ENCODE results near the gene TTC31. TPM values are rescaled to one million over a fixed set of nuclear protein-coding genes. Genes with fewer than 3 reads are reported as not detected.

The TTC31 gene
- total RNA-seq, 1 donor from 2014 or later: 32.2 TPM

DNA sequence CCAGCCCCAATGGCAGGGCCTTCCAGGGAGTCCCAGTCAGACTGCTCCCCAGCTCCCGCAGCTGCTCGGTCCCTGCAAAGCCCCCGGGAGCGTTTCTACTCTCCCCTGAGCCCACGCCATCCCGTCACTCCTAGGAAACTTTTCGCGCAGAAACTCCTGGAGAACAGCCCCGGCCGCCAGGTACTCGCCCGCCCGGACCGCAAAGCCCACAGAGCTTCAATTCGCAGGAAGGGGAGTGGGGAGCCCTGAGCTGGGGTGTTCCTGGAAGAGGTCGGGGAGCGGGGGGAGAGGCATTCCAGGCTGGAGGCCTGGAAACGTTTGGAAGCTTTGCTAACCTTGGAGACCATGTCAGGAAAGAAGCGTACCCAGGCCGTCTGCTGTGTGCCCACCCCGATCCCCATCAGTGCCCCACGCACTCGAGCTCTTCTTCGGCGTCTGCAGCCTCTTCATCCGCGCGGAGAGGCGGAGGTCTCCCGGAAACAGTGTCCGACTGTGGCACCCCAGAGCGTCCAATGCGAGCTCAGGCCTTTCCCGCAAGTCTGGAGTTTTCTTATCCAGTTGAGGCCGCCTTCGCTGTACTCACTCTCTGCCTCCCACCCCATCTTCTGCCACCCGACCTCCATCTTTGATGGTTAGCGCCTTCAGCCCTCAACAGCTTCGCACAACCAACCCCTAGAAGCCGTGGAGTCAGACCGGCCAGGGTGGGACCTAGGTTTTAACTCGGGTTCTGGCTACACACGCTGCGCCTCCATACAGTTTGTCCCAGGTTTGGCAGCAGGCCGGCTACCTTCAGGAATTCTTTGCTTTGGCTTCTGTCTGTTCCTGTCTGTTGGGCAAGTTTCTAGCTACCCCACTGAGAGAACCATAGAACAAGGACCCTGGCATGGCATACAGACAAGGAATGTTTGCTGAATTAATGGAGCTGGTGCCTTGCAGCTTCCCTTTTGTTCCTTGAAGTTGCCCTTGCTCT, 20.9 kb downstream of the TTC31 start:
- no peak for DNase-seq (ENCODE audit: low spot score, unreplicated experiment)
- H3K27me3 Mint-ChIP-seq: peaks cover 15% of the 10 kb centered on the region
- no peaks in the 10 kb centered on the region for H3K9me3 Mint-ChIP-seq (ENCODE audit: low read depth)
- TF ChIP-seq, protein P1, sequence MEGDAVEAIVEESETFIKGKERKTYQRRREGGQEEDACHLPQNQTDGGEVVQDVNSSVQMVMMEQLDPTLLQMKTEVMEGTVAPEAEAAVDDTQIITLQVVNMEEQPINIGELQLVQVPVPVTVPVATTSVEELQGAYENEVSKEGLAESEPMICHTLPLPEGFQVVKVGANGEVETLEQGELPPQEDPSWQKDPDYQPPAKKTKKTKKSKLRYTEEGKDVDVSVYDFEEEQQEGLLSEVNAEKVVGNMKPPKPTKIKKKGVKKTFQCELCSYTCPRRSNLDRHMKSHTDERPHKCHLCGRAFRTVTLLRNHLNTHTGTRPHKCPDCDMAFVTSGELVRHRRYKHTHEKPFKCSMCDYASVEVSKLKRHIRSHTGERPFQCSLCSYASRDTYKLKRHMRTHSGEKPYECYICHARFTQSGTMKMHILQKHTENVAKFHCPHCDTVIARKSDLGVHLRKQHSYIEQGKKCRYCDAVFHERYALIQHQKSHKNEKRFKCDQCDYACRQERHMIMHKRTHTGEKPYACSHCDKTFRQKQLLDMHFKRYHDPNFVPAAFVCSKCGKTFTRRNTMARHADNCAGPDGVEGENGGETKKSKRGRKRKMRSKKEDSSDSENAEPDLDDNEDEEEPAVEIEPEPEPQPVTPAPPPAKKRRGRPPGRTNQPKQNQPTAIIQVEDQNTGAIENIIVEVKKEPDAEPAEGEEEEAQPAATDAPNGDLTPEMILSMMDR (IDR thresholded peaks at IDR 0.05; ENCODE audit: unreplicated experiment): no peak
- H3K4me1 Mint-ChIP-seq (ENCODE audit: low read depth): peaks cover 44% of the 10 kb centered on the region
- H3K27ac Mint-ChIP-seq: peak overlapping the region; percentile 94
- peak overlapping the region; percentile 77 for H3K4me3 Mint-ChIP-seq (ENCODE audit: low read depth)
- H3K36me3 Mint-ChIP-seq (ENCODE audit: insufficient read depth): peaks cover 12% of the 10 kb centered on the region

DNA sequence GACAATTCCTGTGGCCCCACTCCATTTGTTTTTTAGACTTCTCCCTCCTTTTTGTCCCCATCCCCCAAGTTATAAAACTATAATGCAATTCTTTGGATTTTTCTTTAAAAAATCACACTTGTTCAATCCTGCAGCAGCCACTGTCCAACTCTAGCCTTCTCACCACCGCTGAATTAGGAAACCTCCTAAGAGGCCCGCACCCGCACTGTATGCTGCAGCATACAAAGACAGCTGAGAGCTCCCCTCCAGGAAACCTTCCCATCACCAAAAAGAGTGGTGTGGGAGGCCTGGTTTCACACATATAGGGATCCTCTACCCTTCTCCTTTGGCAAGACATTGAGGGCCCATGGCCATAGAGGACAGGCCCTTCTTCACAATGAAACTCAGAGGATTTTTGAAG, 21.7 kb downstream of the TTC31 start:
- Mint-ChIP-seq H3K27ac (peak overlapping the region; percentile 62), H3K4me3 (ENCODE audit: low read depth) (peak overlapping the region; percentile 77), H3K27me3 (peaks cover 13% of the 10 kb centered on the region), H3K36me3 (ENCODE audit: insufficient read depth) (peaks cover 12% of the 10 kb centered on the region), H3K9me3 (ENCODE audit: low read depth) (no peaks in the 10 kb centered on the region), H3K4me1 (ENCODE audit: low read depth) (peaks cover 41% of the 10 kb centered on the region)
- TF ChIP-seq, protein P1 (IDR thresholded peaks at IDR 0.05; ENCODE audit: unreplicated experiment): no peak
- DNase-seq (ENCODE audit: low spot score, unreplicated experiment): no peak

DNA sequence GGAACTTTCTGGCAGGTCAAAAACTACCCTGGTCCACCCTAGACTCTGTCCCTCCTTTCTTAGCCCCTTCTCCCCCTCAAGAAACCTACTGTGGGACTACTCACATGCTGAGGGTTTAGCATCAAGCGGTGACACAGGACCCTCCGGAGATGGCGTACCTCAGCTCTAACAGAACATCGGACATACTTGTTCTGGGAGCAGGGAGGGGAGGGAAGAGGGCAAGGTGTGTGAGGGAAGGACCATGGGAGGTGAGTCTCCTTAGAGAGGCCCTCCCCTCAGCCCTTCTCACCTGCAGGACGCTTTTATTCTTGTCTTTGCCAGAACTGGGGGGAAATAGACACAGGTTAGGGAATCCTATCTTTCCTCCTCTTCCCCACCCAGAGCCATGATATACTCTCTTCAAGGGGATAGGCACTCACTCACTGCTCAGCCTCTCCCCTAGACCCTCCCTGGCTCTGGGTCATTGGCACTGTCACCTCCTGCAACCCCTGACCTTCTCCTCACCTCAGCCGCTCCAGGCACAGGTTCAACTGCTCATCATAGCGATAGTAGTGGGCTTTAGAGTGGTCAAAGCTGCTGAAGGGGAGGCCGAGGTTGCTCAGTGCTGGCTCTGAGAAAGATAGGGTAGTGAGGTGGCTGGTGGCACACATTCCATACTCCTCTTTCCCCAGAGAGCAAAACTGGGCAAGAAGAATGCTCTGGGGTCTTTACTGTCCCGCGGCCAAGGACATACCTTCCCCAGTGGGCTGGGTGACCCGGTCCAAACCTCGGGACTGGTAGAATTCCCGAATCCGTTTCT, 22.8 kb downstream of the TTC31 start:
- peak overlapping the region; percentile 54 for H3K27ac Mint-ChIP-seq
- TF ChIP-seq, protein P1 (IDR thresholded peaks at IDR 0.05; ENCODE audit: unreplicated experiment): no peak
- DNase-seq (ENCODE audit: low spot score, unreplicated experiment): no peak
- peaks cover 38% of the 10 kb centered on the region for H3K4me1 Mint-ChIP-seq (ENCODE audit: low read depth)
- peaks cover 12% of the 10 kb centered on the region for H3K36me3 Mint-ChIP-seq (ENCODE audit: insufficient read depth)
- peaks cover 16% of the 10 kb centered on the region for H3K27me3 Mint-ChIP-seq
- H3K4me3 Mint-ChIP-seq (ENCODE audit: low read depth): peak overlapping the region; percentile 16
- no peaks in the 10 kb centered on the region for H3K9me3 Mint-ChIP-seq (ENCODE audit: low read depth)

DNA sequence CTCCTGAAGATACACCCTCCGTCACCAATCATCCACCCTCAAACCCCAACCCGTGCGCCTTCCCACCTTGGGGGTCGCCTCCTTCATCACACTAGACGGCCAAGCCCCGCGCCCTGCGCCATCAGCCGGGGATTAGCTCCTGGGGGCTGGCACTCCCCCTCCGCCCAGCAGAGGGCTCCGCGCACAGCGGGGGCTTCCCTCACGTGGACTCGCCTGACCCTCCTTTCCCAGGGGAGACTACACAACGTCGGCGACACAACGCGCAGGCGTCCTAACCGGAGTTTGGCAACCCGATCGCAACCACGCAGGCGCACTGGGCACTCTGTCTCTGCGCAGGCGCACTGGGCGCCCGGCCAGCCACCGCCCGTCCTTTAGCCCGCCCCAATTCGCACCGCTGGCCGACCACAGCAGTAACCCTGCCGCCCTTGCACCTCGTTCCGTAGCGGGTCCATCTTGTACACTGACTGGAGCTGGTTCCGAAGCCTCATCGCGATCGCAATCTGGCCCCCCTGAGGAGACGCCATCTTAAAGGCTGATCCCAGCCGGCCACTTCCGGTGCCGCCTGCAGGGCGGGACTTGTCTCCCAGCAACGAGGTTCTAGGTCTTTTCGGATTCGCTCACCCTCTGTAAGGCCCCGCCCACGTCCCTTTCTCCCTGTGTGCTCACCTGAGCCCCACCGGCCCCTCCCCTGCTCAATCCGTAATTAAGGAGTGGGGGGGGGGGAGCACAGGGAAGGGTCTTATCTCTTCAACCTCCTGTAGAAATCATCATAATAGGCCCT, 24.5 kb downstream of the TTC31 start, which contains the start of gene PCGF1:
Gene PCGF1 (minus strand): TSS at position 551 of the 781 bp plus-strand sequence. CDS start 27 bp downstream, at position 524.
- Mint-ChIP-seq H3K27ac (peak within 1 kb of the TSS; percentile 100), H3K9me3 (ENCODE audit: low read depth) (no peaks in the 10 kb centered on the region), H3K27me3 (peaks cover 29% of the 10 kb centered on the region), H3K4me1 (ENCODE audit: low read depth) (peaks cover 29% of the 10 kb centered on the region), H3K4me3 (ENCODE audit: low read depth) (peak within 1 kb of the TSS; percentile 99), H3K36me3 (ENCODE audit: insufficient read depth) (peaks cover 12% of the 10 kb centered on the region)
- TF ChIP-seq, protein P1 (IDR thresholded peaks at IDR 0.05; ENCODE audit: unreplicated experiment): peak; percentile 65
- peak; percentile 94 for DNase-seq (ENCODE audit: low spot score, unreplicated experiment)

Measured in progenitor cell of endocrine pancreas (in vitro differentiated cells).